GM19467 (cell line): Measurements from ENCODE around the gene MLXIP.
"Not testable (repeated sequence)": the region's sequence is repeated elsewhere in the genome, so short reads cannot be mapped to it uniquely, and the experiment has no call there.

Experiments used
- ATAC-seq: cut with Tn5 transposase; IDR thresholded peaks from one replicate; pipeline ENCODE4 v1.9.1; 2021; ENCODE audit warnings: mild to moderate bottlenecking, moderate library complexity; ENCODE audit not compliant: unreplicated experiment

The MLXIP gene

DNA sequence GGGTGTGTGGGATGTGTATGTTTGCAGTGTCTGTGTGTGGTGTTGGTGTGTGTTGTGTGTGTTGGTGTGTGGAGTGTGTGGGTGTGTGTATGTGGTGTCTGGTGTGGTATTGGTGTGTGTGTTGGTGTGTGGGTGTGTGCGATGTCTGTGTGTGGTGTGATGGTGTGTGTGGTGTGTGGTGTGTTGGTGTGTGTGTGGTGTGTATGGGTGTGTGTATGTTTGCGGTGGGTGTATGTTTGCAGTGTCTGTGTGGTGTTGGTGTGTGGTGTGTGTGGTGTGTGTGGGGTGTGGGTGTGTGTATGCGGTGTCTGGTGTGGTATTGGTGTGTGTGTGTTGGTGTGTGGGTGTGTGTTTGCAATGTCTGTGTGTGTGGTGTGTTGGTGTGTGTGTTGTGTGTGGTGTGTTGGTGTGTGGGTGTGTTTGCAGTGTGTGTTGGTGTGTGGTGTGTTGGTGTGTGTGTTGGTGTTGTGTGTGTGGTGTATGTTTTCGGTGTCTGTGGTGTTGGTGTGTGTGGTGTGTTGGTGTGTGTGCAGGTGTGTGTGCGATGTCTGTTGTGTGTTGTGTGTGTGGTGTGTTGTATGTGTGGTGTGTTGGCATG, 15.7 kb downstream of the MLXIP start:
- ATAC-seq: no peak

DNA sequence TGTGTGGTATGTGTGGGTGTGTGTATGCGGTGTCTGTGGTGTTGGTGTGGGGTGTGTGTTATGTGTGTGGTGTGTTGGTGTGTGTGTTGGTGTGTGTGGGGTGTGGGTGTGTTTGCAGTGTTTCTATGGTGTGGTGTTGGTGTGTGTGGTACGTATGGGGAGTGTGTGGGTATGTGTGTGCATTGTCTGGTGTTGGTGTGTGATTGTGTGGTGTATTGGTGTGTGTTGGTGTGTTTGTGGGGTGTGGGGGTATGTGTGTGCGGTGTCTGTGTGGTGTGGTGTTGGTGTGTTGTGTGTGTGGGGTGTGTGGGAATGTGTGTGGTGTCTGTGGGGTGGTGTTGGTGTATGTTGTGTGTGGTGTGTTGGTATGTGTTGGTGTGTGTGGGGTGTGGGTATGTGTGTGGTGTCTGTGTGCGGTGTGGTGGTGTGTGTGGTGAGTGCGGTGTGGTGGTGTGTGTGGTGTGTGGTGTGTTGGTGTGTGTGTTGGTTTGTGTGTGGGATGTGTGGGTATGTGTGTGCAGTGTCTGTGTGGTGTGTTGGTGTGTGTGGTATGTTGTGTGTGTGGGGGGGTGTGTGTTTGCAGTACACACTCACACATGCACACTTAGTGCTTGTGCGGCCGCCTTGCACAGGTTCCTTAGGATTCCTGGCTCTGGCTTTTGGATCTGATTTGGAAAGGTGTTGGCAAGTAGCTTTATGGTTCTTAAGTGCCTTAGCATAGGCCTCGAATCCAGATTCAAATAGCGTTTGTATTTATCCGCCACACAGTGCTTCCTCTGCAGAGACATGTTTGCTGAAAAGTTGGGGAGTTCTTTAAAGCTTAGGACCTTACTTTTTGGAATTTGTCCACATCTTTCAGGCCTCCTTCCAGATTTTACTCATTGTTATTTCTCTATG, 16.4 kb downstream of the MLXIP start:
- no peak for ATAC-seq

DNA sequence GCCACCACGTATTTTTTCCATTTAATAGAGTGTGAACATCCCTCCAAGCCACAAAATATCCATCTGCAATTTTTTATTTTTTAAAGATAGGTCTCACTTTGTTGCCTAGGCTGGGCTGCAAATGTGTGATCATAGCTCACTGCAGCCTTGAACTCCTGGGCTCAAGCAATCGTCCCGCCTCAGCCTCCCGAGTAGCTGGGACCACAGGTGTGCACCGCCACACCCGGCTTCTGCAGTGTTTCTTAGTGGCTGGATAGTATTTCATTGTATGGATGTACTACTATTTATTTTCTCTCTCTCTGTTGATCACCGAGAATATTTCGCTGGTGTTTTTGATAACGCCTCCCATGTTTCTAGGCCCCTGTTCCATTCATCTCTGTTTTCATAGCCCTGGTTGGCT, 17.5 kb downstream of the MLXIP start:
- ATAC-seq: no peak

DNA sequence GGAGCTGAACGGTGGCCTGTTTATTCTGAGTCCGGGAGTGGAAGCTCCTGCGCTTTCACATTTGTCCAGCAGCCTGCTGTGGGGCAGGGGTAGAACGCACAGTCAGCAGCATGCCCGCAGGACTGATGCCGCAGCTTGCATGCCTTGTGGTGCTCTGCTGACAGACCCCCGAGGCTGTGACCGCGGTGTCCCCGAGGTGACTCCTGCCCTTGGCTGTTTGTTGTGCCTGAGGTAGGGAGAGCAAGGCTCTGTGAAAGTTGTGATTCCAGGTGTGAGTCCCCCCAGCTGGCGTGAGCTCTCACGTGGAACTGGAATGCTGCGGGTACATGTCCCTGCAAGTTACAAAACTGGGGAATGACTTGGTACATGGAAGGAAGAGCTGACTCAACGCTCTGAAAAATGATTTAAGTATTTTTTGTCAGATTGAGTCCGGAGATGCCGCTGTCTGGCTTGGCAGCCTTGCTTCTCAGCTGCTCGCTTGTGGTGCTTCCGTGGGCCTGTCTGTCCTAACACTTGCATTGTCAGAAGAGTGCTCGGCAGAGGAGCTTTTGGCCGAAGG, 18.1 kb downstream of the MLXIP start:
- ATAC-seq: no peak

DNA sequence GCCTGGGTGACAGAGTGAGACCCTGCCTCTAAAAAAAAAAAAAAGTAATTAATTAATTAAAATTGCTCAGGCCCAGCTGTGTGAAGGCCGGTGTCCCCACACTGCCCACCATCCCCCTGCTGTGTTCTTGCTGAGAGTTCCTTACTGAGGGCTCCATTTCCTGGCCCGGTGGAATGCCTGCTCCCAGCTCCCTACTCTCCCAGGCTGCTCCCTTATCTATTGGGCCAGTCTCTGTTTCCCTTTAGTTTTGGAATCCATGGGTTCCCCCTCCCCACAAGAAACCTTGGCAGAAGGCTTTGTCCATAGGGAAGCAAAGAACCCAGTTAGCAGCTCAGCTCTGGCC, 19.0 kb downstream of the MLXIP start:
- ATAC-seq: no peak

DNA sequence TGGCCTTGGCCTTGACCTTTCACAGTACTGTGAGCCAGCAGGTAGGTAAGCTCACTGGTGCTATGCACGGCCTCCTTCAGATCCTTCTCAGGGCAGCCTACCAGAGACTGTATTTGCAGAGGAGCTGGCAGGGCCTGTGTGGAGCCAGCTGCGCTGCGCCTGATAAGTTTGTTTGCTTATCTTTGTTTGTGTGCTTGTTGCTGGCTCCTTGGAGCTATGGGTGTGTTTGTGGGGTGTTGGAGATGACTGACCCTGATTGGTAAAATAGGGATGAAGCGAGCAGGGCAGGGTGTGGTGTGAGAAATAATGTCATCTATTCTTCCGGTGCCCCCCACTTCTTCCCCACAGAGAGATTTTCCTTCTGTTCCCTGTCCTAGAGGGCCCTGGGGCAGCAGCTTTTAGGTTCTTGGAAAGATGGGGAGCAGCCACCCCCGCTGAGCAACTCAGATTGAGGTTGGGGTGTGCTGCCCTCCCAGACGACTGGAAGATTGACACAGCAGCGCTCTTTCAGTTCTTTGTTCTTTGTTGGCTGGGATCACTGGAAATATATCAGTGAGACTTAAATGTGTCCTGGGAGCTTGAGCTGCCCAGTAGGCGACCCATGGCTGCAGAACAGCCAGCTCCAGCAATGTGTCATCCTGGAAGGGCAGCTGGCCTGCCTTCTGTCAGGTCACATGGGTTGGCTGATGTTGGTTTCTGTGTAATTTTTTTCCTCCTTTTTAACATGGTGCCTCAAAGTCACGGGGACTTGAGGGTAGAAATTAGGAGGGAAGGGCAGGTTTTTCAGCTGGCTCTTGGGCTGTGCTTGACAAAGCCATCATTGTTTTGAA, 19.6 kb downstream of the MLXIP start:
- ATAC-seq: no peak

DNA sequence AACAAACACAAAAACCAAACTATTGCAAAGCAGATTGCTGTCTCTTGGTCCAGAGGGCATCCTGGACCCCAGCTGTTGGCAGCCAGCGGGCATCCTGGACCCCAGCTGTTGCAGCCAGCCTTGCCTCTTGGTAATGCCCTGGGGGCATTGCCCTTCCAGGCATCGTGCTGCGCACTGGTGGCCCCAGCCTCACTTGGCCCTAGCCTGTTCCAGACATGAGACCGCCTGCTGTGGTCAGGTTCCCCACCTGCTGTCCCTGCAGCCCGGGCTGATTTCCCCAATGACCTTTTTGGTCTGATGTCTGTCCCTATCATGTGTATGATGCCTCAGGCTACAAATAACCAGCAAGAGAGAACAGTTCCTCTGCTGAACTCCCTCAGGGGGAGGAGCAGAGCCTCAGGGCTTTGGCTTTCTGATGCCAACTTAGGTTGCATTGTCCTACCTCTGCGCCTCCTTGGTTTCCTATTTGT, 20.8 kb downstream of the MLXIP start:
- ATAC-seq: no peak

DNA sequence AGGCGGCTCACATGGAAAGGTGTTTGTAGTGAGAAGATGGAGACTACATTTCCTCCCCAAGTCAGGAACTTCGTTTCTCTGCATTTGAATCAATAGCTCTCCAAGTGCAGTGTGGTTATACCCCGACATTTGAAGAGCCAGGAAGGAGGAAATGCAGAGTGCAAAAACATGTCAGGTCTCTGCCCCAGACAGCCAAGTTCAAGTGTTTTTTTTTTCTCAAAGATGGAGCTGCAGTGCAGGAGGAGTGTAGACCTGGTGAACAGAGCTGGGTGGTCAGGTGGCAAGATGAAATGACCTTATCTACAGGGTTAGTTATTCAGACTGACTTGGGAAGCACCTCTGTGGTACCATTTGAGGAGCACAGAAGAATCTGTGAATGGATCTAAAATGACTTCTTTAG, 21.3 kb downstream of the MLXIP start:
- no peak for ATAC-seq

DNA sequence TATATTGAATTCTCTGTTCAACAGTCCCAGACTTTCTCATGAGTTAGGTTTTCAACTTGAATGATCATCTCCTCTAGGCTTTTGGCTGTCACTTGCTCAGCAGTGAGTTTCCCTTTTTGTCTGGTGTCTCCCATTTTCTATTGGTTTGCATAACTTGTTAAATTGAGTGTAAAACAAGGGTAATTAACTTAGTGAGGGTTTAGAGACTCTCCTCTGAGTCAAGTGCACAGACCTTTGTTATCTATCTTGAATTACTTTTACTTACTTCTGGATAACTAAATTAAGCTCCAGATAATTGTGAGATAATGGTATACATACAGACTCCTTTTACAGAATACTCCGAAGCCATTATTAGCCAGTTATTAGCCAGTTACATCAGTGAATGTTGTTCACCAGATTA, 22.0 kb downstream of the MLXIP start:
- no peak for ATAC-seq

DNA sequence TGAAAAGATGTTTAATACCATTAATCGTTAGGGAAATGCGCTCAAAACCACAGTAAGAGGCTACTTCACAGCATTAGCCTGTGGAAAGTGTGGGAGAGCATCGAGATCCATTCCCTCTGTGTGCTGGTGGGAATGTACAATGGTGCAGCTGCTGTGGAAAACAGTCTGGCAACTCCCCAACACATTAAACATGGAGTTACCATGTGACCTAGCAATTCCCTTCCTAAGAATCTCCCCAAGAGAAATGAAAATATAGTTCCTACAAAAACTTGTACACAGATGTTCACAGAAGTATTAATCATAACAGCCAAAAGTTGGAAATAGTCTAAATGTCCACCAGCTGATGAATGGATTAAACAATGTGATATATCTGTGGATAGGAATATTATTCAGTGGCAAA, 23.8 kb downstream of the MLXIP start:
- no peak for ATAC-seq

DNA sequence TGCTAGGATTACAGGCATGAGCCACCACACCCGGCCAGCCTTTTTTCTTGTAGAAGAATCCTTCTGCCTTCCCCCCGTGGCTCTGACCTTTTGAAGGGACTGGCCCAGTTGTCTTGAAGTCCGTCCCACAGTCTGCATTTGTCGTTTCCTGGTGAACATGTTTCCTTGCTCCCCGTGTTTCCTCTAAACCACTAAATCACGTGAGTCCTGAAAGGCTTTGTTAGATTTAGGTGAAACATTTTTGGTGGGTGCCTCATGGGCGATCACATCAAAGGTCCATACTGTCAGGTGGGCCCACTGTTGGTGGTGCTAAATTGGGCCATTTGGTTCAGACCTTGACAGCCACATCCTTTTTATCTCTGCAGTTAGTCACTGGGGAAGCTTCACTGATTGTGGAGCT, 26.3 kb downstream of the MLXIP start:
- no peak for ATAC-seq

DNA sequence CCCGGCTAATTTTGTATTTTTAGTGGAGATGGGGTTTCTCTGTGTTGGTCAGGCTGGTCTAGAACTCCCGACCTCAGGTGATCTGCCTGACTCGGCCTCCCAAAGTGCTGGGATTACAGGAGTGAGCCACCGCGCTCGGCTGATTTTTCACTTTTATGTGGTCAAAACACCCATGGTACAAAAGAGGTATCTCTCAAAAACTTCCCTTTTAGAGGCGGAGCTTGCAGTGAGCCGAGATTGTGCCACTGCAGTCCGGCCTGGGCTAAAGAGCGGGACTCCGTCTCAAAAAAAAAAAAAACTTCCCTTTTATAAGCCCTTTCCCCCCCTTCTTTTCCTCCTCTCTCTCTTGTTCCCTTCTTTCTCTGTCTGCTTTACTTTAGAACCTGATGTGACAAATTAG, 26.9 kb downstream of the MLXIP start:
- ATAC-seq: not testable (repeated sequence)

DNA sequence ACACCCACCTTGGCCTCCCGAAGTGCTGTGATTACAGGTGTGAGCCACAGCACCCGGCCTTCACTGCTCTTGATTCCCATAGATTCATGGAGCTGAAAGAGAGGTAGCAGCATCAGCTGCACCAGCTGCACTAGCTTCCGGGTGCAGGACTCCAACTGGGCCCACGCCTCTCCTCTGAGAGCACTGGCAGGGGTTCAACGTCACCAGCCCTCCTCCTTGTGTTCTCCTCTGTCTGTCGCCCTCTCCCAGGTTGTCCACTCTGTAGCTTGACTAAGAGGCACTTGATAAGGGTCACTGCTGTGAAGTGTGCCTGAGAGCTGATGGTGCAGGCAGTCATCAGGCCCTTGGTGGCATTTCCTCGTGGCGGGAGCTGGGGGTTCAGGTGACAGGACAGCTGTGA, 28.3 kb downstream of the MLXIP start:
- ATAC-seq: no peak

DNA sequence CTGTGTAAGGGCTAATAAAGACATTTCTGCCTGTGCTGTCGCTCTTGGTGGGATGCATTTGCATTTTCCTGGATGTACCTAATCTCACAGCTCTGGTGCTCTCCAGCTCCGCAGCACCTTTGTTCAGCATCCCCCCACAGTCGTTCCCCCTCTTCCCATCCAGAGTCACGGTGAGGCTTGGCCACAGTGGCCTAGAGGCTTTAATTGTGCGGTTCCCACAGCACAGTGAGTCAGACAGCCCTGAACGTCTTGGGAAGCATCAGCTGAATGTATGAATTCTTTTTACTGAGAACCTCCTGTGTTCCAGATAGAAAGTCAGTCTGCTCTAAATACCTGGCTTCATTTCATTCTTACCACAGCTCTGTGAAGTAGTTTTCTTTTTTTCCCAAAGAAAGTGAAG, 28.7 kb downstream of the MLXIP start:
- ATAC-seq: no peak

DNA sequence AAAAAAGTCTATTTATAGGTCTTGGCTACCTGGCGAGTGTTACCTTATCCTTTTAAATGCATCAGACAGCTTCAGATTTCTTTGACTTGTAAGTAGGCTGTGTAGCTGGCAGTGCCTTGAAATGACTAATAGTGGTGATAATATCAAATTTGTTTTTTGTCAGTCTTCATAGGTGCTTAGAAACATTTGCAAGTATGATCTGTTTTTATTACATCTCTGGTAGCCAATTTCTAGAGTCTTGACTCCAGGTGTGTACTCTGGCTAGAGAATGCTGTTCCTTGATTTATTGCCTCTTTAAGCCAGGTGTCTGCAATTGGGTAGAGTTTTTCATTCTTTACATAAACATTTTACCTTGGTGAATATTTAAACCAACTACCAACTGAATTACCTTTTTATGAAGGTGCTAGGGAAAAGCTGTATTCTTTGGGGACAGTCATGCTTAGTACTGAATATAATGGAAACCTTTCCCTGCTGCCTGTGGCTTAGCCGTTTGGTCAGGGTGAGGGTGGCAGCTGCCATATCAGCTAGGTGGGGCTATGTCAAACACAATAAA, 32.6 kb downstream of the MLXIP start:
- no peak for ATAC-seq

DNA sequence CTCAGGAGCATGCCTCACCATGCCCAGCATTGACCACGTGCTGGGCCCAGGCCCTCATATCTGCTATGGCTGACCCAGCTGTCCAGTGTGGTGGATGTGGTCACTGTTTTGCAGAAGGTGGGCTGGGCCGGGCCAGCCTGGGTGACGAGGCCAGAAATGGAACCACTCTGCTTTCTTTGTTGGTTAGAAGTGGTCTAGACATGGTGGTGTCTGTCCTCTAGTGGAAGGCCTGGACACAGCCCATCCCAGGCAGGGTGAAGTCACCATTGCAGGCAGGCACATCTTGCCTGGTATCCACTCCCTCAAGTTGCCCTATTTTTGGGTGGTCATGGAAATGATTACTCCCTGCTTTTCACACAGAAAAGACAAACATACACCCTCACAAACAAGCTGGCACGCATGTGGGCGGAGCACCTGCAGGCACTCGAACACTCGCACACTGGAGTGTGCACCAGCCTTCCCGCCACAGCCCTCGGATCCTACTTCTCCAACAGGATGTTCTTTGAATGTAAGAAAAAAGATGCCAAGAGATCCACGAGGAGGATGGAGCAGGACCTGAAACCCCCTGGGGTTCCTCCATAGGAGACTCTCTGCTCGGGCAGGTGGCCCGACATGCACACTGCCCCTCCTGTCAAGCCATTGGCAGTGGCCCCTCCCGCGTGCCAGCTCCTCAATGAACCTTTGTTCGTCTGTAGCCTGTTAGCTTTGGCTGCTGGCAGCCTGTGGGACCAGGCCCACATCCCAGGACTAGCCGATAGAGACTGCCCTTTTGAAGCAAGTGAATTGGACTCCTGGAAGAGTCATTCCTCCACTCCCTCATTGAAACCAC, 38.4 kb downstream of the MLXIP start:
- ATAC-seq: no peak

DNA sequence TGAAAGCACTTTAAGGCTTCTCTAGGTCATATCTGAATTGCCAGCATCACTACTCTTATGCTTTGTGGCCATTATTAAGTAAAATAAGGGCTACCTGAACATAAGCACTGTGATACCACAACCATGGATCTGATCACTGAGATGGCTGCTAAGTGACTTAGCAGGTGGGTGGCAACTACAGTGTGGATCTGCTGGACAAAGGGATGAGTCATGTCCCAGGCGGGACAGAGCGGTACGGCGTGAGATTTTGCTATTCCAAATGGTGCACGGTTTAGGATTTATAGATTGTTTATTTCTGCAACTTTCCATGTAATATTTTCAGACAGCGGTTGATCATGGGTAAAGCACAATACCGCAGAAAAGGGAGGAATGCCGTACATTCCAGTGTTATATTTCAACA, 39.4 kb downstream of the MLXIP start:
- no peak for ATAC-seq

DNA sequence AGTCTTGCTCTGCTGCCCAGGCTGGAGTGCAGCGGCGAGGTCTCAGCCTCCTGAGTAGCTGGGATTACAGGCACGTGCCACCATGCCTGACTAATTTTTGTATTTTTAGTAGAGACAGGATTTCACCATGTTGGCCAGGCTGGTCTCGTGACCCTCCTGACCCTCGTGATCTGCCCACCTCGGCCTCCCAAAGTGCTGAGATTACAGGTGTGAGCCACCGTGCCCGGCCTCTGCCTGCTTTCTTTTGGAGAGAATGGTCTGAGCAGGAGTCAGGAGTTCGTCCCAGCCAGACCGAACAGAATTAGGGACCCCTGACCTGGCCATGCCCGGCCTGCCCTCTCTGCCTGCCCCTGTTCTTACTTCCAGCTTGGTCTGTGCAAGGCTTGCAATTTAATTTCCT, 42.8 kb downstream of the MLXIP start:
- ATAC-seq: not testable (repeated sequence)

DNA sequence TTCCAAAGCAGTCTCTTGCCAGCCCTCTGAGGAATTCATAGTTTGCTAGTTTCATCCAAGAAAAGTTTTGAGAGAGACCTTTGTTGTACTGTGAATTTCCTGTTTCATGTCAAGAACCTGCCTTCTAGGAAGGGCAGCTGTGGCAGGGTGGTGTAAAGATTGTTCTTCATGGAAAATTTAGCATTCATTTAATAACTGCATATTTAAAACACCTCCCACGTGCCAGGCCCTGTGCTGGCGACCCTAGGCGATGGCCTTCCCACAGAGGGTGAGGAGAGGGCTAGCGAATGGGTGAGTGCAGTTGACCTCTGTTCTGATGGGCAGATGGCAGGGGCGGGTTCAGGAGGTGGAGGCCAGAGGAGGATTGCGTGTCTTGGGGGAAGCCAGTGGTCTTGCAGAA, 43.2 kb downstream of the MLXIP start:
- no peak for ATAC-seq

DNA sequence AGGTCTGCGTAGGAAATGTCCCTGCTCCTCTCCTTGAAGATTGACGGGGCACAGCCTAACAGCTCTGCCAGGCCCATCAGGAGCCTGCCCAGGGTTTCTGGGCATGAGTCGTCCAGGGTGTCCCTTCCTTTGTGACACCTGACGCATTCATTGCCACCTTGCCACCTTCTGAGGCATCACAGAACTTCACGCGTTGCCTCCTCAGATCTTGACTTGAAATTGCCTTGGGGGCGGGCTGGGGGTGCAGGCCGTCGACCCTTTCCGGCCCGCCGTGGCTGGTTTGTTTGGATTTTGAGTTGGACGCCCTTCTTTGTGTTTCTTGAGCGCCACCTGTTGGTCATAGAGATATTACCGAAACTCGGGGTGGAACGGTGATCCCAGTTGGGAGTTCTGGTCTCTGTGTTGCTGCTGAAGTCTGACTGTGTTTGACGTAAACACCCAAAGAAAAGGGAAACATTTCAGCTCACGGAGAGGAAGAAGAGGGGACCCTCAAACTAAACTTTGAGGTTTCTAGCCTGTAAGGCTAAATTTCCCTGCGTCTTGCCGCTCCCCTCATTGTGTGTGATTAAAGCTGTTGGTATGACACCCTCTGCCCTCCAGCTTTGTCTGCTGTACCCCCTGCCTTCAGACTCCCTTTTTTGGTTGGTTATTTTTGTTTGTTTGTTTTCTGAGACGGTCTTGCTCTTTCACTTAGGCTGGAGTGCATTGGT, 44.6 kb downstream of the MLXIP start:
- no peak for ATAC-seq
